Esophagus muscularis mucosa (tissue), 4 donors: ENCODE results near the gene SLC14A1. TPM values are rescaled to one million over a fixed set of nuclear protein-coding genes. Genes with fewer than 3 reads are reported as not detected.

Source experiments
- DNase-seq: peaks from one replicate; pipeline ENCODE4 v3.0.0-alpha.2; 2017; ENCODE audit errors: extremely low spot score
- H3K27ac ChIP-seq, 4 donors: fragments of 200-600 bp; sonication (generic); replicated peaks in 1 of 4; 1 replicate in 3 of 4; 2 replicates in 1 of 4; pipeline ENCODE4 v1.5.1; 2016 to 2019; ENCODE audit warnings: mild to moderate bottlenecking in 1 of 4
- H3K27me3 ChIP-seq, 4 donors: fragments of 200-600 bp; sonication (generic); one replicate each; pipeline versions ENCODE4 v1.5.1 to v1.6.0; 2016 to 2019
- H3K36me3 ChIP-seq, 4 donors: fragments of 200-600 bp; sonication (generic); one replicate each; pipeline ENCODE4 v1.5.1; 2016 to 2019
- H3K4me1 ChIP-seq, 4 donors: fragments of 200-600 bp; sonication (generic); one replicate each; pipeline ENCODE4 v1.5.1; 2016 to 2019
- H3K4me3 ChIP-seq, 4 donors: fragments of 200-600 bp; sonication (generic); 1 replicate in 2 of 4; 2 replicates in 2 of 4; pipeline ENCODE4 v1.5.1; 2016 to 2019; ENCODE audit warnings: mild to moderate bottlenecking in 4 of 4, moderate library complexity in 1 of 4
- H3K9me3 ChIP-seq, 4 donors: fragments of 200-600 bp; sonication (generic); 1 replicate in 3 of 4; 2 replicates in 1 of 4; pipeline ENCODE4 v1.5.1; 2016 to 2019
- EP300 ChIP-seq: sonication (generic); formaldehyde crosslinking; IDR thresholded peaks from one replicate; pipeline ENCODE4 v1.6.1; 2017; ENCODE audit warnings: antibody characterized with exemption
- POLR2A ChIP-seq: fragments of 450-650 bp; IDR thresholded peaks from one replicate; pipeline ENCODE4 v1.6.1; 2017; ENCODE audit warnings: antibody characterized with exemption, moderate library complexity, mild to moderate bottlenecking, low read depth
- POLR2AphosphoS5 ChIP-seq, 2 donors: sonication (generic); formaldehyde crosslinking; IDR thresholded peaks; one replicate each; pipeline ENCODE4 v1.6.1; 2017; ENCODE audit warnings: antibody characterized with exemption in 2 of 2
- WGBS: methylation state at CpG from one replicate; pipeline ENCODE4 v1.1.5; 2018; 5-methylcytosine and 5-hydroxymethylcytosine counted together
- intact Hi-C: fragments of 100-400 bp; cut with DNase I; formaldehyde crosslinking; loops from one replicate; pipeline ENCODE4 v1.15.1; 2023
- total RNA-seq, 4 donors: library from RNA; depleted of rRNA; stranded (reverse); fragments of >200 nt; gene quantifications; one replicate each; pipeline versions ENCODE4 v1.1.0 to v1.2.1, GENCODE V29; 2016
- TF ChIP-seq, protein P1 (sequence below), 3 experiments: fragments of 200-600 bp in 2 of 3; fragments of 450-650 bp in 1 of 3; sonication (generic) in 2 of 3; IDR thresholded peaks; one replicate each; pipeline ENCODE4 v1.5.1; 2017 to 2019; ENCODE audit warnings: antibody characterized with exemption in 3 of 3, mild to moderate bottlenecking in 2 of 3, moderate library complexity in 1 of 3

SLC14A1 gene
- total RNA-seq, 4 donors from 2014 or later, result 0.42 to 4.8 (median 1.5) TPM

DNA sequence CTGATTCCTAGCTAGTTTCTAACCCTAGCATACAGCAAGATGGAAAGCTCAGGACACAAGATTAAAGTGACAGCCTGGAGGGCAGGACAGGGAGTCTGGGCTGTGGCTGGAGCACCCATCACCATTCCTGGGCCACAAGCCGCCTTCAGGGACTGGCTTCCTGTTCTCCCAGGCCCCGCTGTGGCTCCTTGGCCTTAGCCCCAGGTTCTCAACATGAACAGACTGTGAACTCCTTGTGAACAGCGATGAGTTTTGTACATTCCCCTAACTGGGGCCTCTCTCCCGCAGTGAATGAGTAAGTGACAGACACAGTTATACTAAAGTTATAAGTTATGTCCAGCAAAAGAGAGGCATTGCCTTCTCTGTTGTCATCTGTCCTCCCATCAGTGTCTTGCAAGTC, 35.9 kb upstream of the SLC14A1 start:
- TF ChIP-seq POLR2A (no peak), EP300 (no peak), POLR2AphosphoS5 (IDR thresholded peaks at IDR 0.05) (no peak)
- TF ChIP-seq, protein P1, sequence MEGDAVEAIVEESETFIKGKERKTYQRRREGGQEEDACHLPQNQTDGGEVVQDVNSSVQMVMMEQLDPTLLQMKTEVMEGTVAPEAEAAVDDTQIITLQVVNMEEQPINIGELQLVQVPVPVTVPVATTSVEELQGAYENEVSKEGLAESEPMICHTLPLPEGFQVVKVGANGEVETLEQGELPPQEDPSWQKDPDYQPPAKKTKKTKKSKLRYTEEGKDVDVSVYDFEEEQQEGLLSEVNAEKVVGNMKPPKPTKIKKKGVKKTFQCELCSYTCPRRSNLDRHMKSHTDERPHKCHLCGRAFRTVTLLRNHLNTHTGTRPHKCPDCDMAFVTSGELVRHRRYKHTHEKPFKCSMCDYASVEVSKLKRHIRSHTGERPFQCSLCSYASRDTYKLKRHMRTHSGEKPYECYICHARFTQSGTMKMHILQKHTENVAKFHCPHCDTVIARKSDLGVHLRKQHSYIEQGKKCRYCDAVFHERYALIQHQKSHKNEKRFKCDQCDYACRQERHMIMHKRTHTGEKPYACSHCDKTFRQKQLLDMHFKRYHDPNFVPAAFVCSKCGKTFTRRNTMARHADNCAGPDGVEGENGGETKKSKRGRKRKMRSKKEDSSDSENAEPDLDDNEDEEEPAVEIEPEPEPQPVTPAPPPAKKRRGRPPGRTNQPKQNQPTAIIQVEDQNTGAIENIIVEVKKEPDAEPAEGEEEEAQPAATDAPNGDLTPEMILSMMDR (IDR thresholded peaks at IDR 0.05), result no peak
- 82% methylated on average over 3 of the region's 4 CpGs for WGBS
- H3K4me1 ChIP-seq, result peaks cover 0 to 7% (median 7%) of the 10 kb centered on the region in 4 donors
- intact Hi-C loops, result no loop called here
- no peak for DNase-seq
- no peak overlapping the region for H3K27ac ChIP-seq
- H3K36me3 ChIP-seq, result no peaks in the 10 kb centered on the region
- H3K9me3 ChIP-seq, result no peaks in the 10 kb centered on the region
- H3K4me3 ChIP-seq, result no peak overlapping the region
- H3K27me3 ChIP-seq, result no peaks in the 10 kb centered on the region

DNA sequence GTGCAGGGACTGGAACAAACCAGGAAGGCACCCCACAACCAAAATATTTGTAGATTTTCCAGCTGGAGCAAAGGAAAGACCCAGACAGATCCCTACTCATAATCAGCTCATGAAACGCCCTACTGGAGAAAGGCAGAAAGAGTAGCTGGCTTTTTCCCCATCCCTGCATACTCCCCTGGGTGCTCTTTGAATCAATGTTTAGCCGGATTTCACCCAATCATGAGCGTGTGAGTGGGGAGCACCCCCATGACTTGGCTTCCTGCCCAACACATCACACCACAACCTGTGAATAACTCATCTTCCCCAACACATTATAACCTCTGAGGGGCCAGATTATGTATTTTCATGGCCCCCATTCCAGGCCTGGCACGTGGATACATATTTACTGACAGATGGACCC, 35.1 kb upstream of the SLC14A1 start:
- H3K4me1 ChIP-seq, result peaks cover 0 to 7% (median 7%) of the 10 kb centered on the region in 4 donors
- WGBS, result 68% methylated on average over 4 of the region's 4 CpGs
- no peaks in the 10 kb centered on the region for H3K27me3 ChIP-seq
- TF ChIP-seq, protein P1 (IDR thresholded peaks at IDR 0.05), result no peak
- TF ChIP-seq EP300 (no peak), POLR2A (no peak), POLR2AphosphoS5 (IDR thresholded peaks at IDR 0.05) (no peak)
- no peak for DNase-seq
- no peaks in the 10 kb centered on the region for H3K9me3 ChIP-seq
- intact Hi-C loops, result no loop called here
- H3K4me3 ChIP-seq, result no peak overlapping the region
- H3K36me3 ChIP-seq, result no peaks in the 10 kb centered on the region
- H3K27ac ChIP-seq, result no peak overlapping the region

DNA sequence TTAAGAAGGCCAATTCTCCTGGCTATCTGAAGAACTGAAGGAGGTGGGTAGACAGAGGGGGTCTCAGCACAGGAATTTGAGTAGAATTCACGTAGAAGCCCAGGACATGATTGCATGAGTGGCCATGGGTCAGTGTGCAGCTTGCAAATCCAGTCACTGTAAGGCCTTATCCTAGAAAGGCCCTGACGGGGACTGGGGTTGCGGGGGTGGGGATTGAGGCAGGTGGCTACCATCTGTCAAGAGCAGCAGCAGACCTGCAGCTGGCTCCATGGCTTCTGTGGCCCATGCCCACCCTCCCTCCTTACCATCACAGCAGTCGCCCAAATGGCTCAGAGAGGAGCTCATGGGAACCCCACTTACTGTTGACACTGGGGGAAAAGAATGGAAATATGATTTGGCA, 34.6 kb upstream of the SLC14A1 start:
- no peak for DNase-seq
- H3K9me3 ChIP-seq, result peaks cover 0 to under 1% (median 0%) of the 10 kb centered on the region in 4 donors
- H3K27ac ChIP-seq, result no peak overlapping the region
- peaks cover 0 to 7% (median 7%) of the 10 kb centered on the region in 4 donors for H3K4me1 ChIP-seq
- TF ChIP-seq POLR2A (no peak), POLR2AphosphoS5 (IDR thresholded peaks at IDR 0.05) (no peak), EP300 (no peak)
- TF ChIP-seq, protein P1 (IDR thresholded peaks at IDR 0.05), result no peak
- no peaks in the 10 kb centered on the region for H3K27me3 ChIP-seq
- H3K4me3 ChIP-seq, result no peak overlapping the region
- H3K36me3 ChIP-seq, result no peaks in the 10 kb centered on the region
- WGBS, result 76% methylated on average over 4 of the region's 4 CpGs
- intact Hi-C loops, result no loop called here

DNA sequence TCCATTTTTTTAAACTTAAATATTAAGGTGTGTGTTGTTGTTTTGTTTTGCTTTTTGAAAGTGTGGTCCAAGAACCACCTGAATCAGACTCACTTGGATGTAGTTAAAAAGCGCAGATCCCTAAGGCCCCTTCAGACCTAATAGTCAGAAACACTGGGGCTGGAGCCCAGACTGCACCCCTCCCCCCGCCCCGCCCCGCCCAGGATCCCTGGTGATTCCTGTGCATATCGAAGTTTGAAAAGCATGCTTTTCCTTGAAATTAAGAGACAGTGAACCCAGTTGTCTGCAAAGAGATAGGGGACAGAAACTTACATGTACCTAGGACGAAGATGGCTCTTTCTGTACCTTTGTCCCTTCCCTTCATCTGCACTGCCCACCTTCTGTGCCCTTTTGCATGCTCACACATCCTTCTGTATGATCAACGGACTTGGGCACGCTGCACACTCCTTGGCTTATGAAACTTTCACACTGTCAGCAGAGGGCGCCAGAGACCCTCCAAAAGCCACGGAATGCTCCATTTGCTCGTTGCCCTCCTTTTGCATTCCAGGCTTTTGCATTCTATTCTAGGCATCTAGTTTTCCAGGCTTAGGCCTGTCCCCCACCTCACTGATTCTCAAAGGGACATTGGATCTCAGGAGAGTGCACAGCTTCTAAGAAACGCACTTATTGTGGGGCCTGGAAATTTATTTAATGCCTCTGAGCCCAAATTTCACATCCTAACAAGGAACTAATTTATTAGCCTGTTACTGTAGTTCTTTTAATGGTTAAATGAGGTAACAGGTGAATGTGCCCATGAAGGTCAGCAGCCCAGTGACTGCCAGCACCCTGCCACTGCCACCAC, 32.8 kb upstream of the SLC14A1 start:
- Histone ChIP-seq H3K4me3 (no peak overlapping the region), H3K27ac (no peak overlapping the region), H3K4me1 (peaks cover 0 to 7% (median 7%) of the 10 kb centered on the region in 4 donors), H3K36me3 (no peaks in the 10 kb centered on the region), H3K27me3 (no peaks in the 10 kb centered on the region), H3K9me3 (peaks cover 0 to 7% (median 0%) of the 10 kb centered on the region in 4 donors)
- 10% methylated on average over 12 of the region's 12 CpGs for WGBS
- no peak for TF ChIP-seq POLR2A
- peak in 1 of 2 donors; percentile 13 for TF ChIP-seq POLR2AphosphoS5 (IDR thresholded peaks at IDR 0.05)
- TF ChIP-seq, protein P1 (IDR thresholded peaks at IDR 0.05), result peak; percentile 71 to 80 (median 78)
- no peak for TF ChIP-seq EP300
- no peak for DNase-seq
- intact Hi-C loops, result loop anchor here (2.0 kb wide), 1 partner anchor 190 kb away; no protein-coding TSS in a partner anchor
